Tibial nerve (tissue), 3 donors: Measurements from ENCODE around the gene SIGLEC7.

ENCODE experiments used
- CTCF ChIP-seq, 5 experiments: fragments of 200-600 bp in 3 of 5; fragments of 450-650 bp in 2 of 5; sonication (generic) in 3 of 5; IDR thresholded peaks; one replicate each; pipeline ENCODE4 v1.5.1; 2016 to 2019; ENCODE audit warnings: antibody characterized with exemption in 5 of 5, mild to moderate bottlenecking in 3 of 5, moderate library complexity in 2 of 5
- POLR2A ChIP-seq, 2 donors: fragments of 450-650 bp; IDR thresholded peaks; one replicate each; pipeline ENCODE4 v1.6.1; 2017; ENCODE audit warnings: antibody characterized with exemption in 2 of 2, mild to moderate bottlenecking in 2 of 2, moderate library complexity in 2 of 2

- TF ChIP-seq POLR2A (IDR thresholded peaks at IDR 0.05) (no peak), CTCF (IDR thresholded peaks at IDR 0.05) (no peak)
These were observed 26.6 kb downstream of the SIGLEC7 start for GRCh38 chr19:51168564-51169282.
